ENCODE measurements around the gene RPGRIP1L.

GRCh38 chr16:53745086-53745485 is 41.4 kb upstream of the RPGRIP1L start:
- TF ChIP-seq CTCF (IDR thresholded peaks at IDR 0.05) (no peak), EP300 (IDR thresholded peaks at IDR 0.05) (no peak), POLR2A (IDR thresholded peaks at IDR 0.05) (no peak), POLR2AphosphoS5 (IDR thresholded peaks at IDR 0.05) (no peak)
